ENCODE results near the gene CCDC27. TPM values are rescaled to one million over a fixed set of nuclear protein-coding genes. Genes with fewer than 3 reads are reported as not detected.
"Not testable (repeated sequence)": the region's sequence is repeated elsewhere in the genome, so short reads cannot be mapped to it uniquely, and the experiment has no call there.

The CCDC27 gene
- total RNA-seq, 1 donor from 2014 or later = not detected

DNA sequence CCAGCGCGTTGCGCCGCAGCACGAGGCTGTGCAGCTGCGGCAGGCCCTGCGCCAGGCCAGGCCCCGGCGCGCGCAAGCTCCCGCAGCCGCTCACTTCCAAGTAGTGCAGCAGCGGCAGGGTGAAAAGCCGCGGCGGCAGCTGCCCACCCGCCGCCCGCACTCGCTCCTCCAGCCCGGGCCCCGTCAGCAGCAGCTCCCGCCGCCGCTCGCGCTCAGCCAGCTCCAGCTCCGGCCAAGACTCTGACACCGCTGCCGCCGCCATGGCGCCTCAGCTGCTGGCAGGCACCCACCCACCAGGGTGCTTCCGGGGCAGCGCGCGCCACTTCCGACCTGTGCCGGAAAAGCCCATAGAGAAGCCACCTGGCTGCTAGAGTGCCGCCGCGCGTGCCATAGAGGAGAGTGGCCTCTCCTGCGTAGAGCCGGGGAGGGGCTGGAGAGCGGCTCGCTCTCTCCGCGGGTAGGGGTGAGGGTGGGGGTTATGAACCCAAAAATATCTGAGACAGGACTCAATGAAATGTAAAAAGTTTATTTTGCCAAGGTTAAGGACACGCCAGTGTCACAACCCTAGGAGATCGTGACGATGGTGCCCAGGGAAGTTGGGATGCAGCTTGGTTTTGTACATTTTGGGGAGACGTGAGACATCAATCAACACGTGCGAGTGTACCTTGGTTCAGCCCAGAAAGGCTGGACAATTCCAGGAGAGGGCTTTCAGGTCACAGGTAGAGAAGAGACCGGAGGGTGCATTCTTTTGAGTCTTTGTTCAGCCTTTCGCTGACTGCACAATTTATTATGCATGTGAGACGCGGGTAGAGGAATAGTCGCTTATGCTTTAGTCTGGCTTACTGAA is 44.2 kb downstream of the CCDC27 start, which contains the start of gene LRRC47:
Gene LRRC47, minus strand, starts transcription at position 284 of the 847 bp plus-strand sequence. Its CDS starts 22 bp downstream, at position 262.
- DNase-seq = peak; percentile 98

DNA sequence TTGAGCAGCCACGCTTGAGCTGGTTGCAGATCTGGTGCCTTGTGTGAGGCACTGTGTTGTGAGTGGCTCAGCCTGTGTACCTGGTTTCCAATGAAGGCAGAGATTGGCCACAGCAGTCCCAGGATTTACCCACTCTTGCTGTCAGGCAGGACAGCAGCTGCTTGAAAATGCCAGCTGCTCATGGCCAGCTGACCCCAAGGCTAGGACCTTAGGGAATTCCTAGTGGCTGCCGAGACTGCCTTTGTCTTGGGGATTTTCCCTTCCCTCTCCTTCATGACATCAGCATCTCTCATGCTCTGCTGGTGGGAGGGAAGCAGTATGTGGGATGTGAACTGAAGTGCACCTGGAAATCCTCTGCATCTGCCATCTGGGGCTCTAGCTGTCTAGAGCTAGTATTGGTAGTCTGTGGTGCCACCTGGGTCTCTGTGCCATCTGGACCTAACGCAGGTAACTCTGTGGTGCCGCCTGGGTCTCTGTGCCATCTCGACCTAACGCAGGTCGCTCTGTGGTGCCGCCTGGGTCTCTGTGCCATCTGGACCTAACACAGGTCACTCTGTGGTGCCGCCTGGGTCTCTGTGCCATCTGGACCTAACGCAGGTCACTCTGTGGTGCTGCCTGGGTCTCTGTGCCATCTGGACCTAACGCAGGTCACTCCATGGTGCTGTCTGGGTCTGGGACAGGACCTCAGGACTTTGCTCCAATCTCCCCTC is 47.9 kb downstream of the CCDC27 start:
- DNase-seq = peak; percentile 38

- DNase-seq = not testable (repeated sequence)
Observed at GRCh38 chr1:3800795-3801194, 48.5 kb downstream of the CCDC27 start.

DNA sequence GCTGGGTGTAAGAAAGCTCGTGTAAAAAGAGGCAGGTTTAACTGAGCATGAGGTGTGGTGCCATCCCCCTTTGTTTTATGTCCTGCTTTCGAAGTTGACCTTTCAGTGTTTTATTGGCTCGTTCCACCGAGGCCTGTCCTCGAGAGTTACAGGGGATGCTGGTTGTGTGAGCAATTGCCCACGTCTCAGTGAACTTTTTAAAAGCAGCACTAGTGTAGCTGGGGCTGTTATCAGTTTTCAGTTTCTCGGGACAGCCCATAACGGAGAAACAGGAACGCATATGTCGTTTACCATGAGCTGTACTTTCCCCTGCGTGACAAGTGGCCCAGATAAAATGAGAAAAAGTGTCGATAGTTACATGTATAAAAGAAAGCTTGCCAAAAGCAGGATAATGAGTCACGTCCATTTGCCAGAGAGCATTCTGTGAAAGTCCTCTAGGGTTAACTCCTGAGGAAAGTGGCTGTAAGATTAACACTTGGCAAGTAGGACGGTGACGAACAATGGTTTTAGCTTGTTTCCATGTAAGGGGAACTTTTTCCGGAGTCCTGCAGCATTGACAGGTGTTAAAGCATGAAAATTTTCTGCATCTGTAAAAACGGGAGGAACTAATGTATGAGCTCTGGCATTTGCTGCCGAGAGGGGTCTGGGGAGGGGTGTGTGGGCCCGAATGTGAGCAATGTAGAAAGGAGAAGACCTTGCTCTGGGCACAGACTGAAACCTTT is 51.8 kb downstream of the CCDC27 start:
- peak; percentile 59 for DNase-seq

DNA sequence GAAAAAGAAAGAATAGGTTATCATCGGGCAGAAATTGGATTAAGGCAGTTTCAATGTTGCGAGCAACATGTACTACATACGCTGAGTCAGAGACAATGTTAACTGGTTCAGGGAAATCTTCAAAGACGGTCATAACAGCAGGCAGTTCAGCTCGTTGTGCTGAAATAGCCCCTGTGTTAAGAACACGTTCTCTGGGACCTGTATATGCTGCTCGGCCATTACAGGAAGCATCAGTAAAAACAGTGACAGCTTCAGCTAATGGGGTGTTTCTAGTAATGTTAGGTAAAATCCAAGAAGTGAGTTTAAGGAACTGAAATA is 52.3 kb downstream of the CCDC27 start:
- DNase-seq = not testable (repeated sequence)

- no peak for DNase-seq
Observed at GRCh38 chr1:3805038-3805437, 52.8 kb downstream of the CCDC27 start.

DNA sequence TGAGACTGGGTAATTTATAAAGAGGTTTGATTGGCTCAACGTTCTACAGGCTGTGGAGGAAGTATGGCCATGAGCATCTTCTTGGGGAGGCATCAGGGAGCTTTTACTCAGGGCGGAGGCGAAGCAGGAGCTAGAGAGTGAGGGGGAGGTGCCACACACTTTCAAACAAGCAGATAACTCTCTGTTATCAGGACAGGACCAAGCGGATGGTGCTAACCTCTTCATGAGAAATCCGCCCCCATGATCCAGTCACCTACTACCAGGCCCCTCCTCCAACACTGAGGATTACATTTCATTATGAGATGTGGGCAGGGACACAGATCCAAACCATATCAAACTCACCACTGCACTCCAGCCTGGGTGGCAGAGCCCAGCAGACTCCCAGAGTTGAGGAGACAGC is 55.5 kb downstream of the CCDC27 start:
- no peak for DNase-seq

GRCh38 chr1:3809680-3810079 is 57.4 kb downstream of the CCDC27 start:
- no peak for DNase-seq

DNA sequence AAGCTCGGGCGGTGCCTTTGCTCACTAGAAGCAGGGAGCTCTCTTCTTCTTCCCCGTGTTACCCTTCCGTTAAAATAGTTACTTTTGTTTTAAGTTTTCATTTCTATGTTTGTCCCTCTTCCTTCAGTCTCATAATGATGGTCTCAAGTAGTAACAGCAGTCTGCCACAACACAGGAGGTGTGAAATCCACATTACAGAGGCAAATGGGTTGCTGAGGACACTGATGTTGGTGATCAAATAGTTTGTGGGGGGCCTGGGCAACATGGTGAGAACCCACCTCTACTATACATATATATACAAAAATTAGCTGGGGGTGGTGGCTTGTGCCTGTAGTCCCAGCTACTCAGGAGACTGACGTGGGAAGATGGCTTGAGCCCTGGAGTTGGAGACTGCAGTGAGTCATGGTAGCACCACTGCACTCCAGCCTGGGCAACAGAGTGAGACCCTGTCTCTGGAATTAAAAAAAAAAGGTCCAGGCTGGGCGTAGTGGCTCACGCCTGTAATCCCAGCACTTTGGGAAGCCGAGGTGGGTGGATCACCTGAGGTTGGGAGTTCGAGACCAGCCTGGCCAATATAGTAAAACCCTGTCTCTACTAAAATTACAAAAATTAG is 58.0 kb downstream of the CCDC27 start:
- DNase-seq = not testable (repeated sequence)

- no peak for DNase-seq
Observed at GRCh38 chr1:3811595-3811911, 59.3 kb downstream of the CCDC27 start.

DNA sequence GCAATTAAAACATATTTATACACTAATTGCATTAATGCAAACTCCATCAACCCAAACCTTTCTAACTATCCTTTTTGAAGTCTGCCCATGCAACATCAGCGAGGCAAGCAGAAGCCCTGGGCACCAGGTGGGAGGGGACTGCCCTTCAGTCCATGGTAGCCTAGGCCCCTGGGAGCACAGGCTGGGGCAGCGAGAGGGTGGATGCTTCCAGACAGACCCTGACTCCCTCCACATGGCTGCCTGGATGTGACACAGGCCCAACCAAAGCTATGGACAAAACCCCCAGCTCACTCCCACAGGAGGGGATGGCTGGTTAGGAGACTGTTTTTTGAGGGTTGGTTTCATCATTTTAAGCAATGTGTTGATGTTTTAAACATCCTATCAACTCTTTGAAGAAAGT is 61.8 kb downstream of the CCDC27 start:
- DNase-seq = no peak

DNA sequence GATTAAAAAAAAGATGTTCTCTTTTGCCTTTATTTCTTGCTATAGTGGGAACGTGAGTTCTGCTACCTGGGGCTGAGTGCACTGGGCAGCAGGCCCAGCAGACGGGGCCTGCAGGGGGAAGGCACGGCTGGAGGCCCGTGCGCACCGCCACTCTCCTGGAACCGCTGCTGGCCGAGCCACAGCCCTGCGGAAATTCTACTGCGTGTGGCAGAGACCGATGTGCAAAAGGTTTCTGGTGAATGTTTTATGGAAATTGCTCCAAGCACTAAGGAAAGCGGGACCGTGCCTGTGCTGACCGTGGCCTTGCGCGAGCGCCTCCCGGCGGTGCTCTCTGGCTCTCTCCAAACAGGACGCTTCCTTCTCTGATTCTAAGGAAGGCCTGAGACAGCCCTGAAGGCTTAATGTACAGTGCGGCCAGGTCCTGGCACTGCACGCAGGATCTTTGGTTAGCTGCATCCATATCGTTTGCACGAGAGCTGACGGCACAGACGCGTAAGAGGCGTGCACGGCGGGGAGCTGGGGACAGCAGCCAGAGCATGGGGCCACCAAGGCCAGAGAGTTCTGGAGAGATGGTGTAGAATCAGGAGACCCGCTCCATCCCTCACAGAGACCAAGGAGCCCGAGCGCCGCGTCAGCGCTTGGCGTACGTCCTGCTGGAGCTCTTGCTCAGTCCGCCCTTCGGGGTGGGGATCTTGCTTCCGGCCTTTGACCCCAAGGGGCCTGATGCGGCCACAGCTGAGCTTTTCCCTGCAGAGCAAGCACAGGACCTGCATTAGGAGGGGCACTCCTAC is 62.7 kb downstream of the CCDC27 start:
- no peak for DNase-seq

DNA sequence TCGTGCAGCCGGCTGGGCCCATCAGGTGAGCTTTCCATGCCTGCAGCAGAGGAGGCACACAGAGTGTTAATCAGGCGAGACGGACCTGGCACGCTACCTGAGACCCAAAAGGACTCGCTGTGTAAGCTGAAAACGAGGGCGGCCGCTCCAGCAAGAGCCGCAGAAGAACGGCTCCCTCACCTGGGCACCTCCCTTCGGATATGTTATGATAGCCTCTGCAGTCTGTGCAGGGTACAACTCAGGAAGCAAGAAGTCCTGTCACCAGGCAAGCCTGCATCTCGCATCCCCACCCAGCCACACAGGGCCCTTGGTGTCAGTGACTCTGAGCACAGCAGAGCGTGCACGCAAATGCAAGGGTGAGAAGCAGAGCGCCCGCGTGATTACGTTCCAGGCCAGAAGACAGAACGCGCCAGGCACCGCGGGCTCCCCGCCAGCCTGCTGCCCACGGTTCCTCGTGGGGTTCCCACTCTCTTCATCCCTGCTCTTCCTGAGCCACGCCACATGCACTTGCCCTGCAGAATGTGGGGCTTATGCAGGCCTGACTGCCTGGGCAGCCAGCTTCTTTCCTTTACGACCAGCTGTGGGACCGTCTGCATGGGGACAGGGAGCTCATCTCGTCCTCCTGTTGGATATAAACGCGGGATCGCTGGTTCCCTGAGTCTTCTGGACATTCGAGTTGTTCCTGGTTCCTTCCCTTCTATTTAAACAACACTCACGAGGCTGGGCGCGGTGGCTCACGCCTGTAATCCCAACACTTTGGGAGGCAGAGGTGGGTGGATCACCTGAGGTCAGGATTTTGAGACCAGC is 64.3 kb downstream of the CCDC27 start:
- DNase-seq = no peak

DNA sequence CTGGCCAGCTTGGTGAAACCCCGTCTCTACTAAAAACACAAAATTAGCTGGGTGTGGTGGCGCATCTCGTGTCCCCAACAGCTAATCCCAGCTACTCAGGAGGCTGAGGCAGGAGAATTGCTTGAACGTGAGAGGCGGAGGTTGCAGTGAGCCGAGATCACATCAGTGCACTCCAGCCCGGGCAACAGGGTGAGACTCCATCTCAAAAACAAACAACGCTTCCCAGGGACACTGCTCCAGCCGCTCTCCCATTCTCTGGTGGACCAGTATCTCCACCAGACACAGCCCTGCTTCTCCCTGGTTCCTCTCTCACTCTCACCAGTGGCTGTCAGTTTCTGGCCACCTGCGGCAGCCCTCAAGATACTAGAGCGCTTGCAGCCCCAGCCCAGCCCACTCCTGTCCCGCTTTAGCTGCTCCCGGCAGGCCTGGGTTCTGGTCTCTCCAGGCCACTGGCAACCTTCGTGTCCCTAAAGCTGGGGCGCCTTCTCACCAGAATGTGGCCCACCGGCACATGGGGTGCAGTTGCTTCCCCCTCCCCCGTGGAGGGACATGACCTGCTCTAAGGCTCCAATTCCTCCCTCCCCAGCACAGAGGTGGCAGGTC is 65.0 kb downstream of the CCDC27 start:
- no peak for DNase-seq

DNA sequence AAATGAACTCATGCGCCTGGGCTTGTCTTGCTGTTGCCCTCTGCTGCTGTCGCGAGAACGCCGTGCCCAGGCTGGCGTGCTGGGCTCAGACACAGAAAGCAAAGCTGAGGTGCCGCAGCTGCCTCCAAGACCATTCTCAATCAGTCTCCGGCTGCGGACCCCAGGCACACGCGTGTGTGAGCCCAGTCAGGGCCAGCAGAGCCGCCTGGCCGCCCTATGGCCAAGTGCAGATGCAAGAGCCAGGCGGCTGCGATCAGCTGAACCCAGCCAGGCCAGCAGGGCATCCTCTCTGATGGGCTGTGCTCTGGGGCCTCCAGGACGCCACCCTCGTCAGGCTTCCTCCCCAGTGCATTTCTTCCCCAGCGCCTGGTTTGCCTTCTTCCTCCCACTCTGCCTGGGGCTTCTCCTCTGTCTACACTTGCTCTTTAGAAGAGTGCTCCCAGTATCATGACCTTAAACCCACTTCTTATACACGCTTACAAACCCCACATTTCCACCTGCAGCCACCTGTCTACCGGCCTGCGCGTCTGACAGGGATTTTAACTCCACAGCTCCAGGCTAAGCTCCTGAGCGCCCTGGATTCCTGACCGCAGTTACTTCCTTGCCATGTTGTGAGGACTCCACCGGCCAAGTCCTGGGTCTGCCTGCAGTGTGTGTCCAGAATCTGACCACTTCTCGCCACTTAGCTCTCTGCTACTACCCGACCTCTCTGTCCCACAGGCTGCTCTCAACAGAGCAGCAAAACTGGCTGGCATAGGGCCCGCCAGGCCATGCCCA is 65.8 kb downstream of the CCDC27 start:
- no peak for DNase-seq

- DNase-seq = peak; percentile 80
Observed at GRCh38 chr1:3819771-3820200, 67.5 kb downstream of the CCDC27 start.

DNA sequence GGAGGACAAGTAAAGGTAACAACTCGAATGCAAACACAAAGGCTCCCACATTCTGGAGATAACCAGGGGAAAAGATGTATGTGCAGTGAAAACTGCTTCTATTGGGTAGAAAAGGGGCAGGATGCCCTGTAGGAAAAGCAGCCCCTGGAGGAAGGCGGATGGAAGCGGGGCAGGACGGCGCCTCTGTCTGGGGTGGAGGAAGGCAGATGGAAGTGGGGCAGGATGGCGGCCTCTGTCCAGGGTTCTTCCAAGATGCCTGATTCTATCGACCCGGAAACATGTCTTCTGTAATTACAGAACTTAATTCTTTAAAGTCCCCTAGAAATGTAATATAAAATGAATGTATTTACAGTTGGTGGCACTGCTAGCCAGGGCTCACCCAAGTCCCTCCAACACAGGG is 68.1 kb downstream of the CCDC27 start:
- no peak for DNase-seq

DNA sequence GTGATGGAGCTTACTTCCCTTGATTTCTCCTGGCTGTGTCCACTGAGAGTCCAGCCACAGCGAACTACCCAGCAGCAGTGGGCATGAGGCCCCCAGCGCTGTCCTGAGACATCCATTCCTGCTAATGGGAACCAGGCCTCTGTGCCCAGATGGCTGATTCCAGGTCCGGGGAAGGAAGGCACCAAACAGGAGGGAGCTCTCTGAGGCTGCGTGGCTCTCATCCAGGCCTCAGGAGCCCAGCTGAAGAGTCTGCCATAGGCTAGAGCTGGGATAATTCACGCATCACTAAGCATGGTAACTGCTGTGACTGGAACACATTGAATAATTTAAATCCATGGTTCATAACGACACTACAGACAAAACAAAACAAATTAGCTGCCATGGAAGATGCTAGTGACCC is 68.8 kb downstream of the CCDC27 start:
- peak; percentile 91 for DNase-seq
